Measurements from ENCODE around the gene PPM1D.
A peak's percentile ranks its signal among the peaks of the same experiment; 100 is the strongest.

PPM1D gene

DNA sequence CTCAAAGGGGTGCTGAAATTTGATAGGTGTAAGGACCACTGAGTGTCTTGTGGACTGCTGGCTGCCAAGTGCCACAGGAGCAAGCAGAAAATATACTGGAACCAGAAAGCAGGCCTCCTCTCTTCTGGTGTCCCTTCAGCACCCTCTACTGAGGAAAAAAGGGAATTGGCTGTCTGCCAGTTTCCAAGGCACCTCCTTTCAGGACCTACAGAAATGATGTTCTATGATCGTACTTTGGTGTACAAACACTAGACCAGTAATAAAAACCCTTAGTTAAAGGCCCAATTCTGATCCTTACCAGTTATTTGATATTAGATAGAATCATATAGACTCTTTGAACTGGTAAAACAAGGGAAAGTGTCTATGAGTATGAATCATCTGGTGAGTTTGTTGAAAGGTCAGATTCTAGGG, 41.8 kb downstream of the PPM1D start (continued):
- TF ChIP-seq ZNF830 (tag by site-specific recombination; IDR thresholded peaks at IDR 0.05; ENCODE audit: low read depth) = 0 out of 2 replicates have a peak, but pooled peaks have one; percentile 13
- no peak for TF ChIP-seq YY1 (tag by site-specific recombination; IDR thresholded peaks at IDR 0.05)
- TF ChIP-seq EGR2 (tag by site-specific recombination; IDR thresholded peaks at IDR 0.05; ENCODE audit: low read depth) = no peak
- TF ChIP-seq ZNF133 (tag by site-specific recombination; IDR thresholded peaks at IDR 0.05) = no peak
- no peak for TF ChIP-seq ZNF324 (tag by site-specific recombination; IDR thresholded peaks at IDR 0.05)
- TF ChIP-seq, protein P1, sequence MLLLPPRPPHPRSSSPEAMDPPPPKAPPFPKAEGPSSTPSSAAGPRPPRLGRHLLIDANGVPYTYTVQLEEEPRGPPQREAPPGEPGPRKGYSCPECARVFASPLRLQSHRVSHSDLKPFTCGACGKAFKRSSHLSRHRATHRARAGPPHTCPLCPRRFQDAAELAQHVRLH (tag by site-specific recombination; IDR thresholded peaks at IDR 0.05) = no peak
- no peak for TF ChIP-seq ZFP3 (tag by site-specific recombination; IDR thresholded peaks at IDR 0.05; ENCODE audit: low read depth)
- no peak for TF ChIP-seq ZNF202 (tag by site-specific recombination; IDR thresholded peaks at IDR 0.05; ENCODE audit: borderline replicate concordance)
- TF ChIP-seq GLIS2 (tag by site-specific recombination; IDR thresholded peaks at IDR 0.05) = no peak
- no peak for TF ChIP-seq ZNF571 (tag by site-specific recombination; IDR thresholded peaks at IDR 0.05)
- TF ChIP-seq TCF7L2 (IDR thresholded peaks at IDR 0.05; ENCODE audit: borderline replicate concordance, low read depth, low read length) = no peak
- TF ChIP-seq ZNF138 (tag by site-specific recombination; IDR thresholded peaks at IDR 0.05; ENCODE audit: borderline replicate concordance) = no peak
- TF ChIP-seq, protein P2, sequence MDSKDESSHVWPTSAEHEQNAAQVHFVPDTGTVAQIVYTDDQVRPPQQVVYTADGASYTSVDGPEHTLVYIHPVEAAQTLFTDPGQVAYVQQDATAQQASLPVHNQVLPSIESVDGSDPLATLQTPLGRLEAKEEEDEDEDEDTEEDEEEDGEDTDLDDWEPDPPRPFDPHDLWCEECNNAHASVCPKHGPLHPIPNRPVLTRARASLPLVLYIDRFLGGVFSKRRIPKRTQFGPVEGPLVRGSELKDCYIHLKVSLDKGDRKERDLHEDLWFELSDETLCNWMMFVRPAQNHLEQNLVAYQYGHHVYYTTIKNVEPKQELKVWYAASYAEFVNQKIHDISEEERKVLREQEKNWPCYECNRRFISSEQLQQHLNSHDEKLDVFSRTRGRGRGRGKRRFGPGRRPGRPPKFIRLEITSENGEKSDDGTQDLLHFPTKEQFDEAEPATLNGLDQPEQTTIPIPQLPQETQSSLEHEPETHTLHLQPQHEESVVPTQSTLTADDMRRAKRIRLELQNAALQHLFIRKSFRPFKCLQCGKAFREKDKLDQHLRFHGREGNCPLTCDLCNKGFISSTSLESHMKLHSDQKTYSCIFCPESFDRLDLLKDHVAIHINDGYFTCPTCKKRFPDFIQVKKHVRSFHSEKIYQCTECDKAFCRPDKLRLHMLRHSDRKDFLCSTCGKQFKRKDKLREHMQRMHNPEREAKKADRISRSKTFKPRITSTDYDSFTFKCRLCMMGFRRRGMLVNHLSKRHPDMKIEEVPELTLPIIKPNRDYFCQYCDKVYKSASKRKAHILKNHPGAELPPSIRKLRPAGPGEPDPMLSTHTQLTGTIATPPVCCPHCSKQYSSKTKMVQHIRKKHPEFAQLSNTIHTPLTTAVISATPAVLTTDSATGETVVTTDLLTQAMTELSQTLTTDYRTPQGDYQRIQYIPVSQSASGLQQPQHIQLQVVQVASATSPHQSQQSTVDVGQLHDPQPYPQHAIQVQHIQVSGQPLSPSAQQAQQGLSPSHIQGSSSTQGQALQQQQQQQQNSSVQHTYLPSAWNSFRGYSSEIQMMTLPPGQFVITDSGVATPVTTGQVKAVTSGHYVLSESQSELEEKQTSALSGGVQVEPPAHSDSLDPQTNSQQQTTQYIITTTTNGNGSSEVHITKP (tag by site-specific recombination; IDR thresholded peaks at IDR 0.05) = no peak
- no peak for TF ChIP-seq REPIN1 (tag by site-specific recombination; IDR thresholded peaks at IDR 0.05; ENCODE audit: low read depth)
- TF ChIP-seq ZNF394 (tag by site-specific recombination; IDR thresholded peaks at IDR 0.05; ENCODE audit: borderline replicate concordance) = peak; percentile 15; the same call in 1 of the 2 replicates
- no peak for TF ChIP-seq MYNN (tag by site-specific recombination; IDR thresholded peaks at IDR 0.05; ENCODE audit: borderline replicate concordance)
- TF ChIP-seq BCL11B (tag by site-specific recombination; IDR thresholded peaks at IDR 0.05; ENCODE audit: low read depth) = no peak
- no peak for TF ChIP-seq GLIS1 (tag by site-specific recombination; IDR thresholded peaks at IDR 0.05)
- TF ChIP-seq ZNF239 (tag by site-specific recombination; IDR thresholded peaks at IDR 0.05) = no peak
- no peak for TF ChIP-seq ZNF548 (tag by site-specific recombination; IDR thresholded peaks at IDR 0.05)
- no peak for TF ChIP-seq ZNF777 (tag by site-specific recombination; IDR thresholded peaks at IDR 0.05; ENCODE audit: borderline replicate concordance)
- TF ChIP-seq, protein P3, sequence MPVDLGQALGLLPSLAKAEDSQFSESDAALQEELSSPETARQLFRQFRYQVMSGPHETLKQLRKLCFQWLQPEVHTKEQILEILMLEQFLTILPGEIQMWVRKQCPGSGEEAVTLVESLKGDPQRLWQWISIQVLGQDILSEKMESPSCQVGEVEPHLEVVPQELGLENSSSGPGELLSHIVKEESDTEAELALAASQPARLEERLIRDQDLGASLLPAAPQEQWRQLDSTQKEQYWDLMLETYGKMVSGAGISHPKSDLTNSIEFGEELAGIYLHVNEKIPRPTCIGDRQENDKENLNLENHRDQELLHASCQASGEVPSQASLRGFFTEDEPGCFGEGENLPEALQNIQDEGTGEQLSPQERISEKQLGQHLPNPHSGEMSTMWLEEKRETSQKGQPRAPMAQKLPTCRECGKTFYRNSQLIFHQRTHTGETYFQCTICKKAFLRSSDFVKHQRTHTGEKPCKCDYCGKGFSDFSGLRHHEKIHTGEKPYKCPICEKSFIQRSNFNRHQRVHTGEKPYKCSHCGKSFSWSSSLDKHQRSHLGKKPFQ (tag by site-specific recombination; IDR thresholded peaks at IDR 0.05) = no peak
- TF ChIP-seq, protein P4, sequence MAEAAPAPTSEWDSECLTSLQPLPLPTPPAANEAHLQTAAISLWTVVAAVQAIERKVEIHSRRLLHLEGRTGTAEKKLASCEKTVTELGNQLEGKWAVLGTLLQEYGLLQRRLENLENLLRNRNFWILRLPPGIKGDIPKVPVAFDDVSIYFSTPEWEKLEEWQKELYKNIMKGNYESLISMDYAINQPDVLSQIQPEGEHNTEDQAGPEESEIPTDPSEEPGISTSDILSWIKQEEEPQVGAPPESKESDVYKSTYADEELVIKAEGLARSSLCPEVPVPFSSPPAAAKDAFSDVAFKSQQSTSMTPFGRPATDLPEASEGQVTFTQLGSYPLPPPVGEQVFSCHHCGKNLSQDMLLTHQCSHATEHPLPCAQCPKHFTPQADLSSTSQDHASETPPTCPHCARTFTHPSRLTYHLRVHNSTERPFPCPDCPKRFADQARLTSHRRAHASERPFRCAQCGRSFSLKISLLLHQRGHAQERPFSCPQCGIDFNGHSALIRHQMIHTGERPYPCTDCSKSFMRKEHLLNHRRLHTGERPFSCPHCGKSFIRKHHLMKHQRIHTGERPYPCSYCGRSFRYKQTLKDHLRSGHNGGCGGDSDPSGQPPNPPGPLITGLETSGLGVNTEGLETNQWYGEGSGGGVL (tag by site-specific recombination; IDR thresholded peaks at IDR 0.05) = no peak
- TF ChIP-seq ZNF155 (tag by site-specific recombination; IDR thresholded peaks at IDR 0.05) = no peak
- no peak for TF ChIP-seq ZNF791 (tag by site-specific recombination; IDR thresholded peaks at IDR 0.05)
- TF ChIP-seq, protein P5, sequence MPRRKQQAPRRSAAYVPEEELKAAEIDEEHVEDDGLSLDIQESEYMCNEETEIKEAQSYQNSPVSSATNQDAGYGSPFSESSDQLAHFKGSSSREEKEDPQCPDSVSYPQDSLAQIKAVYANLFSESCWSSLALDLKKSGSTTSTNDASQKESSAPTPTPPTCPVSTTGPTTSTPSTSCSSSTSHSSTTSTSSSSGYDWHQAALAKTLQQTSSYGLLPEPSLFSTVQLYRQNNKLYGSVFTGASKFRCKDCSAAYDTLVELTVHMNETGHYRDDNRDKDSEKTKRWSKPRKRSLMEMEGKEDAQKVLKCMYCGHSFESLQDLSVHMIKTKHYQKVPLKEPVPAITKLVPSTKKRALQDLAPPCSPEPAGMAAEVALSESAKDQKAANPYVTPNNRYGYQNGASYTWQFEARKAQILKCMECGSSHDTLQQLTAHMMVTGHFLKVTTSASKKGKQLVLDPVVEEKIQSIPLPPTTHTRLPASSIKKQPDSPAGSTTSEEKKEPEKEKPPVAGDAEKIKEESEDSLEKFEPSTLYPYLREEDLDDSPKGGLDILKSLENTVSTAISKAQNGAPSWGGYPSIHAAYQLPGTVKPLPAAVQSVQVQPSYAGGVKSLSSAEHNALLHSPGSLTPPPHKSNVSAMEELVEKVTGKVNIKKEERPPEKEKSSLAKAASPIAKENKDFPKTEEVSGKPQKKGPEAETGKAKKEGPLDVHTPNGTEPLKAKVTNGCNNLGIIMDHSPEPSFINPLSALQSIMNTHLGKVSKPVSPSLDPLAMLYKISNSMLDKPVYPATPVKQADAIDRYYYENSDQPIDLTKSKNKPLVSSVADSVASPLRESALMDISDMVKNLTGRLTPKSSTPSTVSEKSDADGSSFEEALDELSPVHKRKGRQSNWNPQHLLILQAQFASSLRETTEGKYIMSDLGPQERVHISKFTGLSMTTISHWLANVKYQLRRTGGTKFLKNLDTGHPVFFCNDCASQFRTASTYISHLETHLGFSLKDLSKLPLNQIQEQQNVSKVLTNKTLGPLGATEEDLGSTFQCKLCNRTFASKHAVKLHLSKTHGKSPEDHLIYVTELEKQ (tag by site-specific recombination; IDR thresholded peaks at IDR 0.05; ENCODE audit: borderline replicate concordance) = no peak
- no peak for TF ChIP-seq ZNF2 (tag by site-specific recombination; IDR thresholded peaks at IDR 0.05)
- TF ChIP-seq SCRT1 (tag by site-specific recombination; IDR thresholded peaks at IDR 0.05; ENCODE audit: borderline replicate concordance) = no peak
- no peak for TF ChIP-seq ZNF335 (tag by site-specific recombination; conservative IDR thresholded peaks at IDR 0.05)

All from HEK293 (cell line).